Epithelial cell of esophagus (primary cell): Measurements from ENCODE around the gene FBXL7.

Experiments used
- DNase-seq: peaks from one replicate; pipeline ENCODE4 v3.0.0; 2010; ENCODE audit warnings: low read depth
- H3K4me3 ChIP-seq: 2 replicates; pipeline ENCODE4 v1.5.1; 2011; ENCODE audit warnings: mild to moderate bottlenecking, low read length, control low read depth
- TF ChIP-seq, protein P1 (sequence below): IDR thresholded peaks from 2 replicates; pipeline ENCODE4 v1.5.1; 2011; ENCODE audit warnings: low read depth, mild to moderate bottlenecking, low read length, control low read depth, inconsistent platforms; ENCODE audit not compliant: insufficient read depth; ENCODE audit errors: missing control alignments

The FBXL7 gene

GRCh38 chr5:15529013-15529412 is 29.0 kb downstream of the FBXL7 start:
- no peak for DNase-seq
- TF ChIP-seq, protein P1, sequence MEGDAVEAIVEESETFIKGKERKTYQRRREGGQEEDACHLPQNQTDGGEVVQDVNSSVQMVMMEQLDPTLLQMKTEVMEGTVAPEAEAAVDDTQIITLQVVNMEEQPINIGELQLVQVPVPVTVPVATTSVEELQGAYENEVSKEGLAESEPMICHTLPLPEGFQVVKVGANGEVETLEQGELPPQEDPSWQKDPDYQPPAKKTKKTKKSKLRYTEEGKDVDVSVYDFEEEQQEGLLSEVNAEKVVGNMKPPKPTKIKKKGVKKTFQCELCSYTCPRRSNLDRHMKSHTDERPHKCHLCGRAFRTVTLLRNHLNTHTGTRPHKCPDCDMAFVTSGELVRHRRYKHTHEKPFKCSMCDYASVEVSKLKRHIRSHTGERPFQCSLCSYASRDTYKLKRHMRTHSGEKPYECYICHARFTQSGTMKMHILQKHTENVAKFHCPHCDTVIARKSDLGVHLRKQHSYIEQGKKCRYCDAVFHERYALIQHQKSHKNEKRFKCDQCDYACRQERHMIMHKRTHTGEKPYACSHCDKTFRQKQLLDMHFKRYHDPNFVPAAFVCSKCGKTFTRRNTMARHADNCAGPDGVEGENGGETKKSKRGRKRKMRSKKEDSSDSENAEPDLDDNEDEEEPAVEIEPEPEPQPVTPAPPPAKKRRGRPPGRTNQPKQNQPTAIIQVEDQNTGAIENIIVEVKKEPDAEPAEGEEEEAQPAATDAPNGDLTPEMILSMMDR: no peak
- no peak overlapping the region for H3K4me3 ChIP-seq

- no peak overlapping the region for H3K4me3 ChIP-seq
- DNase-seq: no peak
Measured at GRCh38 chr5:15529821-15530220, 29.8 kb downstream of the FBXL7 start.

GRCh38 chr5:15533129-15533893 is 33.3 kb downstream of the FBXL7 start:
- DNase-seq: no peak
- H3K4me3 ChIP-seq: no peak overlapping the region
- TF ChIP-seq, protein P1: no peak

More at GRCh38 chr5:15529821-15530220, 29.8 kb downstream of the FBXL7 start:
- TF ChIP-seq, protein P1: no peak

DNA sequence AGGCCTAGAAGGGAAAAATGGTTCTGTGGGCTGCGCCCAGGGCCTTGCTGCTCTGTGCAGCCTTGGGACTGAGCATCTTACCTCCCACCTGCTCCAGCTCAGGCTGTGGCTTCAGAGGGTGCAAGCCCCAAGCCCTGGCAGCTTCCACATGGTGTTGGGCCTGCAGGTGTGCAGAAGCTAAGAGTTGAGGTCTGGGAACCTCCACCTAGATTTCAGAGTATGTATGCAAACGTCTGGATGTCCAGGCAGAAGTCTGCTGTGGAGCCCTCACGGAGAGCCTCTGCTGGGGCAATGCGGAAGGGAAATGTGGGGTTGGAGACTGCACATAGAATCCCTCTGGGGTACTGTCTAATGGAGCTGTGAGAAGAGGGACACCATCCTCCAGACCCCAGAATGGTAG is 36.0 kb downstream of the FBXL7 start:
- TF ChIP-seq, protein P1: no peak
- no peak overlapping the region for H3K4me3 ChIP-seq
- DNase-seq: no peak

DNA sequence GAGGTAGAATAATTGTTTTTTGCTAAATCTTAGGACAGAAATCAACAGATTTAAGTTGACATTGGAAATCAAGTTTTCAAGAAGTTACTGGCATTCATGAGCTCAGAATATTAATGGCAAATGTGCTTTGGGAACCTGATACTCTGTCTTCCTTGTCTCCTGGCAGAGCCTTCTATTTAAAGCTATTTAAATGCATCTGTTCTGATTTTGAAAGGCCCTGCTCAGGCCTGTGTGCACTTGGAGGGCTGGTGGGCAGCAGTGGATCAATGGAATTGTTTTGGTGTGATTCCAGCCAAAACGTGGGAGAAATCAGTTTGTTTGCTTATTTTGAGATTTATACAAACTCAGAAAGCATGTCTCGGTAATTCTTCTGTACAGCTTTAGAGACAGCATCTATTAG is 38.5 kb downstream of the FBXL7 start:
- TF ChIP-seq, protein P1: no peak
- no peak for DNase-seq
- no peak overlapping the region for H3K4me3 ChIP-seq

DNA sequence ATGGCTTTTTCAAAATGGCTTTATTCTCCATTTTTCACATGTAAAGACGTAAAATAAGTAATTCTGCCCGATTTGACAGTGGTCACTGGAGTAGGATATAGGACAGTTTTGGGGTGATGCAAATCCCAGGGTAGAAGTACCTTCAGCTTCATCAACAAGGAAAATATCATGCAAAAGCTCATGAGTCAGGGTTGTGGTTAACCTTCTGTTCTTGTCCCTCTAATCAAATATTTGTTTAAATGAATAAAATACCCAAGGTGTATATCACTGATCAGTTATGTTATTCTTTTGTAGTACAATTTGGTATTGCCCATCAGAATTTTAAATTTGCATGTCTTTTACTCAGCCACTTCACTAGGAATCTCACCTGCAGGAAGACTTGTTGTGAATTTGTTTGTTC is 40.0 kb downstream of the FBXL7 start:
- TF ChIP-seq, protein P1: no peak
- no peak for DNase-seq
- H3K4me3 ChIP-seq: no peak overlapping the region

DNA sequence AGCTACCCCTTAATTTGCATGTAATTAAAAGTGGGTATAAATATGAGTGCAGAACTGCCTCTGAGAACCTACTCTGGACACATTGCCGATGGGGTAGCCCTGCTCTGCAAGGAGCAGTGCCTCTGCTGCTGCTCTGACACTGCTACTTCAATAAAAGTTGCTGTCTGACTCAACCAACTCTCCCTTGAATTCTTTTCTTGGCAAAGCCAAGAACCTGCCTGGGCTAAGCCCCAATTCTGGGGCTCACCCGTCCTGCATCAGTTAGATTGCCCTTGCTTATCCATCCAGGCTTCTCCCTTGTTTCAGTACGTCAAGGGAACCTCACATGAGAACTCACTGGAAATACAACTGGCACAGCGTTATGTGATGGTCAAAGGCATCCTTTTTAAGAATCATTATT is 44.1 kb downstream of the FBXL7 start:
- TF ChIP-seq, protein P1: no peak
- H3K4me3 ChIP-seq: no peak overlapping the region
- DNase-seq: no peak
